ENCODE measurements around the gene HCFC1R1. TPM values are rescaled to one million over a fixed set of nuclear protein-coding genes. Genes with fewer than 3 reads are reported as not detected.
A peak's percentile ranks its signal among the peaks of the same experiment; 100 is the strongest.

Gene HCFC1R1
- total RNA-seq, 2 donors from 2014 or later: 19.9 to 120 TPM

- Histone ChIP-seq H3K4me3 (no peak overlapping the region), H3K27ac (no peak overlapping the region), H3K36me3 (peaks cover 12% of the 10 kb centered on the region), H3K4me1 (ENCODE audit: control insufficient read depth in 1 of 2, low read depth in 2 of 2) (peaks cover 0 to 11% of the 10 kb centered on the region in 2 donors), H3K9me3 (no peaks in the 10 kb centered on the region), H3K27me3 (replicated peaks; ENCODE audit: insufficient read depth) (peaks cover 4% of the 10 kb centered on the region)
- ATAC-seq (ENCODE audit: insufficient number of reproducible peaks, low FRiP score, low read depth): no peak
- no peak for TF ChIP-seq CTCF (IDR thresholded peaks at IDR 0.05)
- DNase-seq (ENCODE audit: low spot score): no peak
Observed at GRCh38 chr16:3030222-3031212, 6.8 kb upstream of the HCFC1R1 start.

- TF ChIP-seq CTCF (IDR thresholded peaks at IDR 0.05): no peak
- Histone ChIP-seq H3K27ac (no peak overlapping the region), H3K4me1 (ENCODE audit: control insufficient read depth in 1 of 2, low read depth in 2 of 2) (peaks cover 0 to 20% of the 10 kb centered on the region in 2 donors), H3K27me3 (replicated peaks; ENCODE audit: insufficient read depth) (peaks cover 4% of the 10 kb centered on the region), H3K9me3 (no peaks in the 10 kb centered on the region), H3K4me3 (peak overlapping the region; percentile 44), H3K36me3 (peaks cover 12% of the 10 kb centered on the region)
- no peak for ATAC-seq (ENCODE audit: insufficient number of reproducible peaks, low FRiP score, low read depth)
- DNase-seq (ENCODE audit: low spot score): no peak
Observed at GRCh38 chr16:3029491-3030221, 5.9 kb upstream of the HCFC1R1 start.

GRCh38 chr16:3028716-3029319 is 5.1 kb upstream of the HCFC1R1 start:
- peaks cover 12% of the 10 kb centered on the region for H3K36me3 ChIP-seq
- no peak for ATAC-seq (ENCODE audit: insufficient number of reproducible peaks, low FRiP score, low read depth)

GRCh38 chr16:3027983-3028715 is 4.4 kb upstream of the HCFC1R1 start:
- Histone ChIP-seq H3K9me3 (no peaks in the 10 kb centered on the region), H3K4me3 (no peak overlapping the region), H3K27ac (no peak overlapping the region), H3K27me3 (replicated peaks; ENCODE audit: insufficient read depth) (peaks cover 4% of the 10 kb centered on the region), H3K4me1 (ENCODE audit: control insufficient read depth in 1 of 2, low read depth in 2 of 2) (peaks cover 0 to 27% of the 10 kb centered on the region in 2 donors), H3K36me3 (peaks cover 12% of the 10 kb centered on the region)
- TF ChIP-seq CTCF (IDR thresholded peaks at IDR 0.05): peak; percentile 66
- ATAC-seq (ENCODE audit: insufficient number of reproducible peaks, low FRiP score, low read depth) (no peak), DNase-seq (ENCODE audit: low spot score) (no peak)

More at GRCh38 chr16:3028716-3029319, 5.1 kb upstream of the HCFC1R1 start:
- Histone ChIP-seq H3K27ac (no peak overlapping the region), H3K27me3 (replicated peaks; ENCODE audit: insufficient read depth) (peaks cover 4% of the 10 kb centered on the region), H3K9me3 (no peaks in the 10 kb centered on the region), H3K4me1 (ENCODE audit: control insufficient read depth in 1 of 2, low read depth in 2 of 2) (peaks cover 0 to 24% of the 10 kb centered on the region in 2 donors), H3K4me3 (no peak overlapping the region)
- DNase-seq (ENCODE audit: low spot score): no peak
- no peak for TF ChIP-seq CTCF (IDR thresholded peaks at IDR 0.05)

Measured in thoracic aorta (tissue), 2 donors.